ENCODE measurements around the gene NARS2. TPM values are rescaled to one million over a fixed set of nuclear protein-coding genes. Genes with fewer than 3 reads are reported as not detected.

NARS2 gene
- total and polyA plus RNA-seq, 2 donors (not counting 1 experiment from before 2014, with no cell fraction given): 9.7 to 14.6 TPM

- peaks cover 73% of the 10 kb centered on the region for H3K79me2 ChIP-seq (ENCODE audit: control insufficient read depth, insufficient read depth, low read length)
- Mint-ChIP-seq H3K9me3 (ENCODE audit: insufficient read depth) (peaks cover 2% of the 10 kb centered on the region), H3K4me3 (no peak overlapping the region), H3K4me1 (peaks cover 44% of the 10 kb centered on the region), H3K27me3 (no peaks in the 10 kb centered on the region), H3K27ac (no peak overlapping the region)
- intact Hi-C loops (cut with micrococcal nuclease): no loop called here
- no peak overlapping the region for H2AFZ ChIP-seq (ENCODE audit: insufficient read depth, low read depth, low read length, poor library complexity, severe bottlenecking)
- TF ChIP-seq CTCF (IDR thresholded peaks at IDR 0.05): no peak
- no peak for TF ChIP-seq EZH2 (IDR thresholded peaks at IDR 0.05; ENCODE audit: borderline replicate concordance, insufficient read depth, low read depth, low read length, poor library complexity, severe bottlenecking)
- no peak overlapping the region for H3K9ac ChIP-seq (ENCODE audit: low read length)
- H3K27ac ChIP-seq (ENCODE audit: low read length in 2 of 2): no peak overlapping the region
- no peaks in the 10 kb centered on the region for H3K27me3 ChIP-seq (replicated peaks in 1 of 4; ENCODE audit: control extremely low read depth in 1 of 4, control insufficient read depth in 3 of 4, insufficient read depth in 4 of 4, low read length in 3 of 4)
- peaks cover 10 to 14% of the 10 kb centered on the region in 2 donors for H3K4me1 ChIP-seq (ENCODE audit: control insufficient read depth in 2 of 2, insufficient read depth in 2 of 2, low read length in 2 of 2)
- DNase-seq (no peak), ATAC-seq (ENCODE audit: low read depth) (no peak)
- 100% methylated on average over 1 of the region's 3 CpGs for WGBS (ENCODE audit: insufficient coverage)
- no peaks in the 10 kb centered on the region for H4K20me1 ChIP-seq (ENCODE audit: control insufficient read depth, insufficient read depth, low read length, poor library complexity, severe bottlenecking)
- no peak overlapping the region for H3K4me3 ChIP-seq (ENCODE audit: control extremely low read depth in 1 of 5, extremely low read depth in 1 of 5, insufficient read depth in 1 of 5, low read depth in 2 of 5, low read length in 4 of 5)
- peaks cover 1 to 10% (median 3%) of the 10 kb centered on the region in 3 donors for H3K9me3 ChIP-seq (ENCODE audit: control extremely low read depth in 1 of 3, control insufficient read depth in 2 of 3, insufficient read depth in 1 of 3, low read length in 2 of 3)
- H3K36me3 ChIP-seq (replicated peaks in 1 of 2; ENCODE audit: control extremely low read depth in 1 of 2, control insufficient read depth in 1 of 2, extremely low read depth in 1 of 2, insufficient read depth in 2 of 2, low read length in 1 of 2): no peaks in the 10 kb centered on the region
- no peak overlapping the region for H3K4me2 ChIP-seq (replicated peaks; ENCODE audit: low read depth, low read length, poor library complexity, severe bottlenecking)
- ChIA-PET CTCF (no interaction called here), POLR2A (no interaction called here)
Observed at GRCh38 chr11:78408619-78409018, 166.0 kb downstream of the NARS2 start.

- H2AFZ ChIP-seq (ENCODE audit: insufficient read depth, low read depth, low read length, poor library complexity, severe bottlenecking): no peak overlapping the region
- peak overlapping the region; percentile 9 for H3K4me3 Mint-ChIP-seq
- H3K79me2 ChIP-seq (ENCODE audit: control insufficient read depth, insufficient read depth, low read length): peaks cover 84% of the 10 kb centered on the region
- 85% methylated on average over 2 of the region's 3 CpGs for WGBS (ENCODE audit: insufficient coverage)
- no peaks in the 10 kb centered on the region for H3K27me3 ChIP-seq (replicated peaks in 1 of 4; ENCODE audit: control extremely low read depth in 1 of 4, control insufficient read depth in 3 of 4, insufficient read depth in 4 of 4, low read length in 3 of 4)
- H3K4me1 ChIP-seq (ENCODE audit: control insufficient read depth in 2 of 2, insufficient read depth in 2 of 2, low read length in 2 of 2): peaks cover 5 to 6% of the 10 kb centered on the region in 2 donors
- ChIA-PET POLR2A (no interaction called here), CTCF (interaction anchor here (2.5 kb wide), 1 partner anchor 9 kb away, joined by 8 read pairs; no protein-coding TSS in a partner anchor)
- peaks cover 1 to 10% (median 3%) of the 10 kb centered on the region in 3 donors for H3K9me3 ChIP-seq (ENCODE audit: control extremely low read depth in 1 of 3, control insufficient read depth in 2 of 3, insufficient read depth in 1 of 3, low read length in 2 of 3)
- no peaks in the 10 kb centered on the region for H3K36me3 ChIP-seq (replicated peaks in 1 of 2; ENCODE audit: control extremely low read depth in 1 of 2, control insufficient read depth in 1 of 2, extremely low read depth in 1 of 2, insufficient read depth in 2 of 2, low read length in 1 of 2)
- H3K9me3 Mint-ChIP-seq (ENCODE audit: insufficient read depth): peaks cover 2% of the 10 kb centered on the region
- TF ChIP-seq EZH2 (IDR thresholded peaks at IDR 0.05; ENCODE audit: borderline replicate concordance, insufficient read depth, low read depth, low read length, poor library complexity, severe bottlenecking) (no peak), CTCF (IDR thresholded peaks at IDR 0.05) (no peak)
- H3K4me3 ChIP-seq (ENCODE audit: control extremely low read depth in 1 of 5, extremely low read depth in 1 of 5, insufficient read depth in 1 of 5, low read depth in 2 of 5, low read length in 4 of 5): no peak overlapping the region
- no peak overlapping the region for H3K27ac ChIP-seq (ENCODE audit: low read length in 2 of 2)
- no peaks in the 10 kb centered on the region for H3K27me3 Mint-ChIP-seq
- H3K4me1 Mint-ChIP-seq: peaks cover 33% of the 10 kb centered on the region
- no peak overlapping the region for H3K9ac ChIP-seq (ENCODE audit: low read length)
- H3K27ac Mint-ChIP-seq: no peak overlapping the region
- intact Hi-C loops (cut with micrococcal nuclease): no loop called here
- H4K20me1 ChIP-seq (ENCODE audit: control insufficient read depth, insufficient read depth, low read length, poor library complexity, severe bottlenecking): no peaks in the 10 kb centered on the region
- H3K4me2 ChIP-seq (replicated peaks; ENCODE audit: low read depth, low read length, poor library complexity, severe bottlenecking): no peak overlapping the region
- DNase-seq: no peak
- ATAC-seq (ENCODE audit: low read depth): no peak
Observed at GRCh38 chr11:78406568-78407196, 168.0 kb downstream of the NARS2 start.

Measured in B cell (primary cell).